HG03354 (cell line): ENCODE measurements around the gene CLEC16A.
A peak's percentile ranks its signal among the peaks of the same experiment; 100 is the strongest.
"Not testable (repeated sequence)": the region's sequence is repeated elsewhere in the genome, so short reads cannot be mapped to it uniquely, and the experiment has no call there.

Source experiments
- ATAC-seq: cut with Tn5 transposase; IDR thresholded peaks from one replicate; pipeline ENCODE4 v1.9.1; 2021; ENCODE audit warnings: mild to moderate bottlenecking; ENCODE audit not compliant: unreplicated experiment, poor library complexity, severe bottlenecking

CLEC16A gene

DNA sequence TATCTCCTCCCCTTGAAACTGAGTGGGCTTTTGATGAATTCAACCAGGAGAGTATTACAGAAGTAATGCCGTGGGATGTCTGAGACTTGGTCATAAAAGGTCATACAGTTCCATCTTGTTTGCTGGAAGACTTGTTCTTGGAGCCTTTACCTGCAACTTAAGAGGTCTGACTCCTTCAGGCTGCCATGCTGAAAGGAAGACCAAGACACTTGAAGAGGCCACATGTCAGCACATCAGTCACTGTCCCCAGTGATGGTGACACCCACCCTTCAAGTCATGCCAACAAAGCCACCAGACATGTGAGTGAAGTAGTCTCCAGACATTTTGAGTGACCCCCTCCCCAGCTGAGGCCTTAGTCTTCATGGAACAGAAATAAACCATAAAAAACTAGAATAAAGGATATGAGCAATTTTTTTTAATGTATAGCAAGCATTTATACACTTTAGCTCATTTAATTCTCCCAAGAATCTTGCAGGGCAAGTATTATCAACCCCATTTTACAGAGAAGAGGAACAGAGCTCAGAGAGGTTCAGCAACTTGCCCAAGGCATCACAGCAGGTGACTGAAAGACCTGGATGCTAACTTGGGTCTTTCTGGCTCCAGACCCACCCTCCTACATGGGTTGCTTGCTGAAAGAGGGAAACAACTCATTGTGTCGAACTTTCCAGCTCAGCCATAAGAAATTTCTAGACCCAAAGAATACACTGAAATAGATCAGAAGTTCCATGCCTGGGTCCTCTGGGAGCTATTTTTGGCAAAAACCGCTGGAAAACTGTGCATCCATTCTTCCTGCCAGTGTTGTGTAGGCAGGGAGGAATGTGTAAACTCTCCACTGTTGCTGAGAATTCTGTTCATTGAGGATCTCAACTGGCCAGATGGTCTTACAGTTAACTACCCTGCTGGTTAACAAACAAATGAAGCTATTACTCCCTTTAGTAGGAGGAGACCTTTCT is 273.6 kb downstream of the CLEC16A start:
- ATAC-seq: no peak

DNA sequence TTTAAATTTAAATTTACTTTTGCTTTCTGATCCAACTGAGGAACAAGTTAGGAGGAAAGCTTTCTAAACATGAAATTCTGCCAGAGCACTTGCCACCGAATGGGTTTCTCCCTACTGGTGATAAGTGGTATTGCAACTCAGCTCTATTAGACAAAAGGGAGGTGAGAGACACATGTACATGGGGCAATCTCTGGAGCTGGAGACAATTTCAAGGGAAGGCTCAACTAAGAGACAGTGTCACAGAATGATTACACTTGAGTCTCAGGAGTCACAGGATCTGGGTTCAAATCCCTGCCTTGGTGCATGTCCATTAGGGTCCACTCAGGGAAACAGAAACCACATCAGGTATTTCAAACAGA is 274.2 kb downstream of the CLEC16A start:
- no peak for ATAC-seq

DNA sequence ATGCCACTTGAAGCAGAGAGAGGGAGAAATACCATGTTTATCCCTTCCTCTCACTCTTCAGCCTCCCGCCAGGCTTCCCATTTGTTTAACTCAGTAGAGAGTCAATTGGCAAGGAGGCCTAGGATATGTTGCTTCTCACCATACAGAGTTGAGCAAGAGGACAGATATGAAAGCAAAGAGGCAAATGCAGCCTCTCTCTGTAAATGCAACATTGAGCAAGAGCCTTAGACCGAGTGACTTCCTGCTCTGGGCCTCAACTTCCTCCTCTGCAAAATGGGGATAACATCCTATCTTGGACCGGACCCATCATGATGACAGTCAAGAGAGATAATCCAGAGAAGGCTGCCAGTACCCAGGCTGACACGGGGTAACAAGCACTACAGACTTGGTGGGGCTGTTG is 274.8 kb downstream of the CLEC16A start:
- no peak for ATAC-seq

DNA sequence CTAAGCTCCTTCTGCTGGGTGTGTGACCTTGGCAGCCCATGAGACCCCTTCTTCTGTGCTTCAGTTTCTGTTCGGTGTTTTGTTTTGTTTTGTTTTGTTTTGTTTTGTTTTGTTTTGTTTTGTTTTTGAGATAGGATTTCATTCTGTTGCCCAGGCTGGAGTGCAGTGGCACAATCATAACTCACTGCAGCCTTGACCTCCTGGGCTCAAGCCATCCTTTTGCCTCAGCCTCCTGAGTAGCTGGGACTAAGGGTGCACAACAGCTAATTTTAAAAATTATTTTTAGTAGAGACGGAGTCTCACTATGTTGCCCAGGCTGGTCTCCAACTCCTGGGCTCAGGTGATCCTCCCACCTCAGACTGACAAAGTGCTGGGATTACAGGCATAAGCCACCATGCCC is 276.1 kb downstream of the CLEC16A start:
- not testable (repeated sequence) for ATAC-seq

DNA sequence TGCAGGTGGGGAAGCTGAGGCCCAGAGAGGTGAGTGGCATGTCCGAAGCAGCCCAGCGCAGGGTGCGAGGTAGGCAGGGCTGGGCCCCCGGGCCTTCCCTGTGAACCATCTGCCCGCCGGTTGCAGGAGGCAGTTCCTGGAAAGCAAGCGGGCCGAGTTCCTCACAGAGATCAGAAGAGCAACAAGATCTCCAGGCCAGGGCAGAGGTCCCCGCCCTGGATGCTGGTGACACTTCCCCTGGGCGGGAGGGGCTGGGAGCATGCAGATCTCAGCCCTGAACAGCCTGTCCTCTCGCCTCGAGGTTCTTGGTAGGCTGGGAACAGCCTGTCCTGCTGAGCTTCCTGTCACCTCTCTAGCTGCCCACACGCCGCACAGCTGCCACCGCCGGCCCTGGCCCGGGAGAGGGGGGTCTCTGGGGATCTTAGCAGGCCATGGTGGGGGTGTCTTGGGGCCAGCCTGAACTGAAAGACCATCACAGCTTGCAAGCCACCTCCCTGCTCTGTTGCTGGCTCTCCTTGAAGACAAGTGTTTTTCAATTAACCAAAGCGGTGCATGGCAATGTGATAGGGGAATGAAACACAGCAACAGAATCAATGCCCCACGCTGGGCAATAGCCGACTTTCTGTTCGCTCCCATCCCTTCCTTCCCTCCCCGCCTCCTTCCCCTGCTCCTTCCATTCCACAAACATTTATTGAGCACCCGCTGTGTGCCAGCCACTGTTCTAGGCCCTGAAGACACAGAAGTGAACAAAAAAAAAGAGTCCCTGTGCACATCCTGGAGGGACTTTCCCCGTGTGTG is 279.9 kb downstream of the CLEC16A start:
- no peak for ATAC-seq

DNA sequence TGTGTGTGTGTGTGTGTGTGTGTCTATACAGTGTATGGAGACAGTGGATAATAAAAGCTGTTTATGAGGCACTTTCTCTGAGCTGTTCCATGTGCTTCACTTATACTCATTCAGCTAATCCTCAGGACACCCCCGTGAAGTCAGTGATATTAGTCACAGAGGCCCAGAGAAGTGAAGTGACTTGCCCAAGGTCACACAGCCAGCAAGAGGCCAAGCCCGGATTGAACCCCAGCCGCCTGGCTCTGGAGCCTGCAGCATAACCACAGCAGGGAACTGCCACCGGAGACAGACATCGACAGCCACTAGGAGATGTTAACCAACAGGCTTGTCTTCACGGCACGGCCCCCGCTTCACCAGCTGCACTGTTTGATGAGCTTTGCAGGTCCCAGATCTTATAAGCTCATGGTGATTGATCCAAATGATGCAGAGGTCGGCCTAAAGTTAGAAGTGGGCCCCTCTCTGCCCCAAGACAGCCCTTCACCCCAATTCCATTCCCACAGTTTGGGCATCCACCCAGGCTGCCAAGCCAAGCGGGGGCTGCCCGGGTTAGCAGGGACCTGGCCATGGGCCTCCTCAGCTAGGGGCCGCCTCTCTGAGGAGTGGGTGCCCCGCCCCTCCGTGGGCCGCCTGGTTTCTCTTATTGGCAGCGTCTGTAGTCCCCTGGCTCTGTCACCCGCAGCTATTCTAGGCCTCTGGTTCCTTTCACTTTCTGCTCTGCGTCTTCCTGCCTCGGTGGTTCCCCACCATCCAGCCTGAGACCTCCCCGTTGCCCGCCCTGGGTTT is 280.7 kb downstream of the CLEC16A start:
- peak; percentile 91 for ATAC-seq

DNA sequence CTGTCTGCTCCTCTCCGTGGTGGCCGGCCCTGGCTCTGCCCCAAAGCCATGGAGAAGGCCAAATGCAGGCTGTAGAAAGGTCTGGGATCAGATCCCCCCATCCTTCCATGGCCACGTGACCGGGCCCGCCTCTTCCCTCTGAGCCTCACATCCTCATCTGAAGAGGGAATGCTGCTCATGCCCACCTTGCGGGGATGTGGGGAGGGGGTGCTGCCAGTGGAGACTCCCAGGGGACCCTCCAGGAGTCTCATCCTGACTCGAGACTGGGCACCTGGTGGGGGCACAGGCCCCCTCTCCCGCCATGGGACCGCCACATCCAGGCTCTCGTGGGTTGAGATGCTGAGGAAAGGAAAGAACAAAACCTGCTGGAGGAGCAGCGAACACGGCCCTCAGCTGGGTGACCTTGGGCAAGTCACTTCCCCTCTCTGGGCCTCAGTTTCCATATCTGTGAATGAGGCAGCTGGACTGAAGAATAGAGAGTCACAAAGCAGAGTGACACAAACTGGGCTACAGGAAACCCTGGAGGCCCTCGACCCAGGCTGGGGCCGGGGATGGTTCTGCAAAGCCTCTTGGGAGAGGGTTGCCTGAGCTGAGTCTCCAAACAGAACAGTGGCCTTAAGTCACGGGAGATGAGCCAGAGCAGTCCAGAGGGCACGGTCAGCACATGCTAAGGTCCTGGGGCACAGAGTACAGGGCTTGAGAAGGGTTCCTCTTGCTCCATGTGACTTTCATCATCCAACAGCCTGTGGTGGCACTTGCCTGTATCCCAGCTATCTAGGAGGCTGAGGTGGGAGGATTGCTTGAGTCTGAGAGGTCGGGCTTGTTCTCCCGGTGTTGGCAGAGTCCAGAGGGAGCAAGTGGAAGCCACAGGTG is 281.5 kb downstream of the CLEC16A start:
- no peak for ATAC-seq

DNA sequence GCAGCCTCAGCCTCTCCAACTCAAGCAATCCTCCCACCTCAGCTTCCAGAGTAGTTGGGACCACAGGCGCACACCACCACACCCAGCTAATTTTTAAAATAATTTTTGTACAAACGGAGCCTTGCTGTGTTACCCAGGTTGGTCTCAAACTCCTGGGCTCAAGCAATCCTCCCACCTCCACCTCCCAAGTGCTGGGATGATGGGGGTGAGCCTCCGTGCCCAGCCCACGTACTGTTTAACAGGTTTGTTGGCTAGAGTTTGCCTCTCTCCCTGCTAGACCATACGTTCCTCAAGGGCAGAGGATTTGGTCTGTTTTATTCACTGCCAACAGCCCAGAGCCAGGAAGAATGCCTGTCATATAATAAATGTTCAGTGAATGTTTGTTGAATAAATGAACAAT is 285.1 kb downstream of the CLEC16A start:
- no peak for ATAC-seq

DNA sequence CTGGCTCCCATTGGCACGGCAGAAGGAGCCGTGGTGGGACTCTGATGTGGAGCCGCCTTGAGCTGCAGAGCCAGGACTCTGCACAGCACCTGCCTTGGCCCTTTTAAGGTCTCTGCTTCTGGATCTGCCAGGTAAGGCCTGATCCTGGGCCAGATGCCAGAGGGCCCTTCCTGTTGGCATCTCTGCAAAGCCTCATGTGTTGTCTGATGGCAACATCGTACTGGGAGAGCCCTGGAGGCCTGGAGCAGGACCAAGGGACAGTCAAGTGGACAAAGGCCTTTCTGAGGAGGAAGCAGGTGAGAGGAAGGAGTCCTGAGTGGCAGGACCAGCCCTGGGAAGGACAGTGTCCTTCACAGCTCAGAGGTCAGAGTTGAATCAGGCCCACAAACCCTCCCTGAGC is 285.5 kb downstream of the CLEC16A start:
- ATAC-seq: no peak

DNA sequence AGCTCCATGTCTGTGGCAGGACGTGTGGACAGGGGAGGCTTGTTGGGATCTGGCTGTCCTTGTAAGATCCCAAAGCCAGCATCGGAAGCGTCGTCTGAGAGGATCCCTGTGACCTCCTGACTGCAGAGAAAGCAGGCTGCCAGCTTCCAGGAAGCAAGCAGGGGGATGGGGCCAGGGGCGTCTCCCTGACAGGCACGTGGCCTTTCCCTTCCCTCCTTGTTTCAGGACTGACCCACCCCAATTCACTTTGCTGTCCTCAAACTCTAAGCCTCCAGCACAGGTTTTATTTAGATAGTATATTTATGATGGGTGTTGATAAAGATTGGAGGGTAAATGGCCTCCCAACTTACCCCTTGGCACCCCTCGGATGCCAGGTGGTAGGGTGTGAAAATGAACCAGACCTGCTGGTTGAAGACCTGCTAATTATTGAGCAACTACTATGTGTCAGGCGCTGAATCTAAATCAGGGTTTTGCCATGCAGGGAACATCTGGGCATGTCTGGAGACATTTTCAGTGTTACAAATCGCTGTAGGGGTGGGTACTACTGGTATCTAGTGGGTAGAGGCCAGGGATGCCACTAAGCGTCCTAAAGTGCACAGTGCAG is 287.1 kb downstream of the CLEC16A start:
- no peak for ATAC-seq
